GM19240 (cell line): ENCODE measurements around the gene TMEM174.
"Not testable (repeated sequence)": the region's sequence is repeated elsewhere in the genome, so short reads cannot be mapped to it uniquely, and the experiment has no call there.

Experiments
- DNase-seq: peaks from one replicate; pipeline ENCODE4 v3.0.0; 2011; ENCODE audit warnings: low spot score; ENCODE audit not compliant: insufficient read length

TMEM174 gene

DNA sequence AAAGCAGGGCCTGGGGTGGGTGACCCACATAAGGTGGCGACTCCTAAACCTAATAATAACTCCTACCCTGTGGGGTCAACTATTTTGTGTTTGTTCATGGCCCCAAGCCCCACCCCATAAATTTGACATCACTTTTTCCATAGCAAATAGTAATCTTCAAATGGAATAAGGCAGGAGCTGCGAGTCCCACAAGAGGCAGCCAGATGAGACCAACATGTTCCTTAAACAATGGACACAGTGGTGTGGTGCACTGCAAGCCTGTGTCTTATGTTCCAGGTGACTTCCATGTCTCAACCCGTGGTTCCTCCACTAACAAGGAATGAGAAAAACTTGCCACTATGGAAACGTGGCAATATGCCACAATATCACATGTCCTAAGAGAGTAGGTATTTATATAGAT is 20.6 kb downstream of the TMEM174 start:
- no peak for DNase-seq

DNA sequence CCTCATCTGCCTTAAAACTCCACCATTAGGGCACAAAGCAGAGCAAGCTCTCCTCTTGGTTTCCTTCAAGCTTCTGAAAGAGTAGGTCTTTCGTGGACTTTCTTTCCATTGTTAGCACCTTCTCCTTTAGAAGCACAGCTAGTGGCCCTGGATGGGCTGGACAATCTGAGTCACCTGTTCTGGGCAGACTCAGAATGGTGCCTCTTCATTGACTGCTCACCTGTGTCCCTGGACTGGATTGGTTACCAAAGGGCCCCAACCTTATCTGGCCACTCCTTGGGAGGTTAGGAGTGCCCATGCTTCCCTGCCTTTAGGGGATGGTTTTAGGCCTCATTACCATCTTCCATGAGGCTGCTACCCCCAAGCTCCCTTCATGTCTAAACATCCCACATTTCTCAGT is 23.2 kb downstream of the TMEM174 start:
- DNase-seq = no peak

DNA sequence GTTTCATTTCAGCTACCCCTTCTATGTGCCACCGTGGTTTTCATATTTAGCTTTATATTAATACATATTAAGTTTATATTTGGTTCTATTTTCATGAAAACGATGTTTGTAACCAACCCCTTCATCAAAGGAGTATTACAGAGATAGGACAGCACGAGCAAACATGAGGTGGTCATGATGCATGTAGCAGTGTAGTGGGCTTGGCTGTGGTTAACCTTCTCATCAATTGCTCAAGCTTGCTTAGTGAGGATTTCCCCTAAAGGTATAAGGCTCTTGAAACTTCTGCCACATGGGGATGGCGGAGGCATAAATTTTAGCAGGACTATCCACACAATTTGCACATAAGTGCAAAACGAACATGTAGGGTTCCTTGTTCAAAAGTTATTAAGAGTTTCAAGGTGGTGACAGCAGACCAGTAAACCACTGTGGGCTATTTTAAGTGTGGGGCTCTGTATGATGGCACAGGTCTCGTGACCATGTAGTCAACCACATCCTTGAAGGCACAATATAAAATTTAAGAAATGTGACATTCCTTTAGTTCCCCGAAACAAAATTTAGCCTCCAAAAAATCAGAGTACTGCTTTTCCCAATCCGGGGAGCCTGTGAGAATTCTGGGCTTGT is 24.8 kb downstream of the TMEM174 start:
- DNase-seq = no peak

DNA sequence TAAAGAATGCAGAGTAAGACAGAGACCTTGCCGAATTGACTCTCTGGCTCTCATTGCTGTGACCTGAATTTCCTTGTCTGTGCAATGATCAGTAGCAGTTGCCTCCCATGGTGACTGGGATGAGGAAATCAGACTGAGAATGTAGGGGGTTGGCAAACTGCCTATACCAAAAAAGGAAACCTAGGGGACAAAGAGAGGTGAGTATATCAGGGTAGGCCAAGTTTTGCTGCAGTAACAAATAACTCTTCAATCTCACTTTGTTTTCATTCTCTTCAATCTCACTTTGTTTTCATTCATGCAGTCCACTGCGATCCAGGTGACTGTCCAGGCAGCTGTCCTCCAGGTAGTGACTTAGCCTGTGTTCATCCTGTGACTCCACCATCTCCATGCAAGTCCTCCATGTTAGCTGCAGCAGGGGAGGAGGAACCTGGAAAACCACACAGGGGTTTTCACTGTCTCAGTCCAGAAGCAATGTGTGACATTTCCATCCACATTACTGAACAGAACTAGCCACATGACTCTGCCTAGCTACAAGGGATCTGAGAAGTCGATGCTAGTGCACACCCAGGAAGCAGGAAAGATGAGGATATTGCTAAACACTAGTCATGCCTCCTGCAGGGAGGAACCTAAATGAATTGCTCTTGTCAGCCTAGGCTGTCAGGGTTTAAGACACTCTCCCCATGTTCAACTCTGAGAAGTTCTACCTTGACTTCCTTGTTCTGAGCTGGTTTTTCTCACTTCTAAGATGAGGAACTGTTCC is 26.0 kb downstream of the TMEM174 start:
- no peak for DNase-seq

DNA sequence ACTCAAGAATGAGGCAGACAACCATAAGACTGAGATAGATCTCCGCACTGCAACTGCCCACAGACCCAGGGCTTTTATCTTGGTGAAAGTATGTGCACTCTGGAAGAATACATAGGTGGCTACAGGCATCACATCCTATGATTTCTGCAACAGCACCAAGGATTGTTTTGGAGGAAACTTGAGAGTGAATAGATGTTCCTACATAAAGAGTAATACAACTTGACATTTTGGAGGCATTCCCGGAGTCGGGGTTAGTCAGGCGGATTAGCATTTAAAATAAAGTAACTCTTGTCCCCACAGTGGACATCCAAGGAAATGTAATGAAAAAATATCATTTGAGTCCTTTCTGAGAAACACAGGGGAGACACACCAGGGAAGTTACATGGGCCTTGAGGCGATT is 26.7 kb downstream of the TMEM174 start:
- no peak for DNase-seq

DNA sequence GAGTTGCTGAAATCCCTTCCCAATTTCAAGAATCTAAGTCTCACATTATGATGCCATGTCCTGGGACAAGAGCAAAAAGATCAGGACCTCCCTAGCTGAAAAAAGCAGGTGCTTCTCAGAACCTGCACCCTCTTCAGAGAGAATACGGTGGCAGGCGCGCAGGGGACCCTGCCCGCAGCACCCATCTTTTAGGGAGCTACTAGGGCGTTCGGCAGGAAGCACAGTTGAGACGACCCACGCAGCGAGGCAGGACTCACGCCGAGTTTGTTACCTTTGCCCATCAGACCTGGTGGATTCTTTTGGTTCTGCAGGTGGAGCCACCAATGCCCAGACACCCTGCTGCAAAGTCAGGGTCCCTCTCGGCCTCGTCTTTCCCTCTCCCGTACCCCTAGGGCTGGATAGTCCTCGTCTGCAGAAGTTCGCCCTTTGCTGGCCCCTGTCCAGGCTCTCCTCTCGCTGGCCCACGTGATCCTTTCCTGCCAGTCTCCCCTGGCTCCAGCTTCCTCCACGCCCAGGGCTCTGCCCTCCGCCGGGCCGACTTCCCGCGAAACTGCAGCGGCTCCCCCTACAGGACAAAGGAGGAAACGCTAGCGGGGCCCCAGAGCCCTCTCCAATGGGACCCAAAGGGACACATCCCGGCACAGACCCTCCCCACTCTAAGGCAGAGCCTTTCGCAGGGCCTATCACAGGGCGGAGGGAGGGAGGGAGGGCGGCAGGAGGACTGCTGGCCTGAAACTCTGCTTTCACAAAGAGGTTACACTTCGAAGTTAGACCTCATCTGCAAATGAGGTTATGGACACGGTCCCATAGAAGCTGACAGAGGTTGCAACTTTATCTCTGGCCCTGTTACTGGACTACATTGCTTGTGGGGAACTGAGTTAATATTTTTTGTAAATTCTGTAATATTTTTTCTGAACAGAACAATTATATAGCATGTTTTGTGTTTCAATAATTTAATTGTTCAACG is 28.8 kb downstream of the TMEM174 start:
- peak; percentile 28 for DNase-seq

DNA sequence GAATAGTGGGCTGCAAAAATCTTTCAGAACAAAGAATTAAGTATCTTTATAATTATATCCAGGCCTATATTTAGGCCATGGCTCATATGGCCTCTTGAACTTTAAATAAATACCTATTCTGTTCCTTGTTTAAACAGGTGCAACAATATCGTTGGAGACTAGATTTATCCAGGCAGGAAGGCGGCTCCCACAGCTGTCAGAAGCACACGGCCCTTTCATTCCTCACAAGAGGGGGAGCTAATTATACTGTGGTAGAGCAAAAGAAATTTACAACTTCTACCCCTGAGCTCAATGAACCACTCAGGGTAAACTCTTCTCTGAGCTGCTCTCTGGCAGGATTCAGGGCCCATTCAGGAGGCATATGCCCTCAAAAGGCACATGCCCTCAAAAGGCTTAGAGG is 31.3 kb downstream of the TMEM174 start:
- DNase-seq = no peak

DNA sequence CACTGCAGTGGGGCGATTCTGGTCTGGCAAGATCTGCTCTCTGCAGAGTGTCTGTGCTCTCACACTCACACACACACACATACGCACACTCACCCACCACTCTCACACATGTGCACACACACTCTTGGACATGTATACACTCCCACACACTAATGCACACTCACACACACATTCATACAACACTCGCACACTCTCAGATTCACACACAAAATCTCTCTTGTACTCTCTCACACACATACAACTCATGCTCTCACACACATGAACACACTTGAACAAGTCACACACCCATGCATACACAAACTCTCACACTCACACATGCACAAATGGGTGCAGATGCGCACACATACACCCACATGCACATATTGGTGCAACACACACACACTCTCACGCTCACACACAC is 31.7 kb downstream of the TMEM174 start:
- no peak for DNase-seq

DNA sequence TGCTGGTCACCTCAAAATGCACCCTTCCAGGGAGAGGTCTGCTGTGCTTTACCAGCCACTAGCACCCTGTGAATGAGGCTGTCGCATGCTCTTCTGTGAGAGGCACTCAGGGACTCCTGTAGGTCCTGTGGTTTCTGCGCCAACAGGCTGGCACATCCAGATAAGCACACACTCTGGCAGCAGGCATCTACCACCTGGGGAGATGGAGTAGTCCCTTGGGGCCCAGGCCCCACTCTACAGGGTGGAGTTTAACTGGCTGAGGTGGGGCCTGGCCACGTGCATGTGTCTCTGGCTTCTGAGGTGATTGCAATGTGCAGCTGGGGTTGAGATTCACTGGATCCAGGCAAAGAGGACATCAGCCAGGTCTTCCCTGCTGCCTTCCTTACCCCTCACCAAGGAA is 32.3 kb downstream of the TMEM174 start:
- no peak for DNase-seq

DNA sequence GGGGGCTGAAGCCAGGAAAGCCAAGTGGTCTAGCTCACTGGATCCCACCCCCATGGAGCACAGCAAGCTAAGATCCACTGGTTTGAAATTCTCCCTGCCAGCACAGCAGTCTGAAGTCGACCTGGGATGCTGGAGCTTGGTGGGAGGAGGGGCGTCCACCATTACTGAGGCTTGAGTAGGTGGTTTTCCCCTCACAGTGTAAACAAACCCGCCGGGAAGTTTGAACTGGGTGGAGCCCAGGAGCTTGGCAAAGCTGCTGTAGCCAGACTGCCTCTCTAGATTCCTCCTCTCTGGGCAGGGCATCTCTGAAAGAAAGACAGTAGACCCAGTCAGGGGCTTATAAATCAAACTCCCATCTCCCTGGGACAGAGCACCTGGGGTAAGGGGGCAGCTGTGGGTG is 34.2 kb downstream of the TMEM174 start:
- DNase-seq = not testable (repeated sequence)

DNA sequence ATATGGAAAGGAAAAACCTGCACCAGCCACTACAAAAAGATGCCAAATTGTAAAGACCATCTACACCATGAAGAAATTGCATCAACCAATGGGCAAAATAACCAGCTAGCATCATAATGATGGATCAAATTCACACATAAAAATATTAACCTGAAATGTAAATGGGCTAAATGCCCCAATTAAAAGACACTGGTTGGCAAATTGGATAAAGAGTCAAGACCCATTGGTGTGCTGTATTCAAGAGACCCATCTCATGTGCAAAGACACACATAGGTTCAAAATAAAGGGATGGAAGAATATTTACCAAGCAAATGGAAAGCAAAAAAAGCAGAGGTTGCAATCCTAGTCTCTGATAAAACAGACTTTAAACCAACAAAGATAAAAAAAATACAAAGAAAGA is 36.1 kb downstream of the TMEM174 start:
- DNase-seq = not testable (repeated sequence)

DNA sequence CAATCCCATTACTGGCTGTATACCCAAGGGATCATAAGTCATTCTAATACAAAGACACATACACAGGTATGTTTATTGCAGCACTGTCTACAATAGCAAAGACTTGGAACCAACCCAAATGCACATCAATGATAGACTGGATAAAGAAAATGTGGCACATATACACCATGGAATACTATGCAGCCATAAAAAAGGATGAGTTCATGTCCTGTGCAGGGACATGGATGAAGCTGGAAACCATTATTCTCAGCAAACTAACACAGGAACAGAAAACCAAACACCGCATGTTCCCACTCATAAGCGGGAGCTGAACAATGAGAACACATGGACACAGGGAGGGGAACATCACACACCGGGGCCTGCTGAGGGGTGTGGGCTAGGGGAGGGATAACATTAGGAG is 39.7 kb downstream of the TMEM174 start:
- not testable (repeated sequence) for DNase-seq

DNA sequence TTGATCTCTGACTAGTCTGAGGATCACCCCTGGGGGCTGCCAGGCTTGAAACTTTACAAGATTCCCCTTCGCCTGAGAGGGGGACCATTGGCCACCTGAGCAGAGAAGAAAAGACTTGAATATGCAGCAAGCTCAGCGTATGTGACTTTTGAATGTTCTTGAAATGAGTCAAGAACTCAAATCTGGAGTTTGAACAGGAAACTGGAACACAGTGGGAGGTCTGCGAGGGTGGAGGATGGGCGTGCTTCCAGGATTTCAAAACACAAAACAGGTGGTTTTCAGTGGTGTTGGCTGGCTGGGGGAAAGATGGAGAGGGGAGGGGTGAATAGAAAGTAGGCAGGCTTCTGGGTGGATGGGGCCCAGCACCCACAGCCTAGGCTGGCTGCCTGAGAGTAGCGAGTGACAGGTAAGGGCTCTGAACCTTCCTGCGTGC is 40.6 kb downstream of the TMEM174 start:
- no peak for DNase-seq

DNA sequence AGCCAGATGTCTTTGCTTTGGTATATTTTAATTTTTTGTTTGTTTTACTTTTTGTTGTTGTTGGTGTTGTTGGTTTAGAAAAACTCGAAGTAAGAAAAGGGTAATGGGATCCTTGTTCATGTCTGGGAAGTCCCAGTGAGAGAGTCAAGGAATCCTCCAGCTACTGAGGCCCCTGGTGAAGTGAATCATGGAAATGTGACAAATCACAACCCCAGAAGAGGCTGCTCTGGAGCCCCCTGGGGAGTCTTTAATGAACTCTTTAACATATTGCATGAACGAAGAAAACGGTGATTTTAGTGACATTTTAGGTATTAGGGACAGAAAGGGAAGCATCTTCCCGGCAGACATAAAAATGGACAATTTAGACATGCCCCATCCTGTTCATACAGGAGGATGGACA is 41.3 kb downstream of the TMEM174 start:
- no peak for DNase-seq

DNA sequence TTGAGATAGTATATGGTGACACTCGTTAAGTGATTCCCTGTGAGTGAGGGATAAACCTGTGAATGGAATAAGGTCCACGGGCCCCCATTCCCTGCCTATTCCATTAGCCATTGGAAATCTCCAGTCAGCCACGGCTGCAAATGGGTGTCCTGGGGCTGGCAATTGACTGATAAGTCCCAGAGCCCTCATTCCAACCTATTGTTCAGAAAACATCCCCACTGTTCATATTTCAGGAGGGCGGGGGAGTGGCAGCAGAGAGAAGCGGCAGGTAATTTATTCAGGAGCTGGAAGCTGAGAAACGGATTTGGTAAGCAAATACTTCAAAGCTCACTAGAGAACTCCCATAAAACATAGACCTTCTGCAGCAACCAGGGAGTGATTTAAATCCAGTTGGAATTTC is 42.0 kb downstream of the TMEM174 start:
- DNase-seq = no peak

DNA sequence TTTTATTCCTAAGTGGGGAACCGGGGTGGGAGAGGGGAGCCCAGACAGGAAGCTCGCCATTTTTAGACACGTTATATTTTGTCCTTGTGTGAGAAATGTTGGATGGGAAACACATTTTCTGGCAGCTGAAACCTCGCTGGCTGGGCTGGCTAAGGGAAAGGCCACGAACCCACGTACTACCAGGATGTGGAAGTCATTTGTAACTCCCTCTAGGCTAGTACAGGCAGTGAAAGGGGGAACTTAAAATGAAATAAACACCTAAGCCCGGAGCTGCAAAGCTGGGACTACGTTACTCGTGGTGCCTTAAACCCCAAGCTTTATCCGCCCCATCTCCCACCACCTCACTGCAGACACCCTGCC is 42.5 kb downstream of the TMEM174 start:
- DNase-seq = no peak

DNA sequence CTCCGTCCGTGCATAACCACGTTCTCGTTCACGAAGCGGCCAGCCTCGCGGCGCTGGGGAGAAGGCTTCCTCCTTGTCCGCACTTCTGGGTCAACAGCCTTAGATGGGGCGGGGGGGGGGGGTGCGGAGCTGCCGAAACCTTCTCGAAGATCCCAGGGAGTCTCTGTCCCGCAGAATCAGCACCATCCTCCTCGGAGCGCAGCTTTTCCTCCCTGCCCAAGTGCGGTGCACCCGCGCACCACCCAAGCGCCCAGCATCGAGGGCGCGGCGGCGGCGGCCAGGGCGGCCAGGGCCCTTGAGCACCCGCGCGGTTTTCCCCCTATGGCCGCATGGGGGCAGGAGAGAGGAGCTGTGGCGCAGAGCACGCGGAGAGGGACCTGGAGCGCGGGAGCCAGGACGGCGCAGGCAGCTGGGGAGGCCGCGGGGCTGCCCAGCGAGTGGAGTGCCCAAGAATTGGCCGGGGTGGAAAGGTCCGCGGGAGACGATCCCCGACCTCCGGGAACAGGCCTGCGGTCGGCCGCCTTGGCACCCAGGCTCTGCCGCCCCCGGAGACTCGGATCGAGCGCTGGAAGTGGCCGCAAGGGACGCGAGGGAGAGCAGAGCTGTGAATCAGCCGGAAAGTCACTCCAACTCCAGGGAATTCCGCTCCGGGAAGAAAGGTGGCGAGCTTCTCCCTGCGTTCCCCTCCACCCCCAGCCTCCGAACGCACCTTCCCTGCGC is 43.1 kb downstream of the TMEM174 start:
- DNase-seq = peak; percentile 42

DNA sequence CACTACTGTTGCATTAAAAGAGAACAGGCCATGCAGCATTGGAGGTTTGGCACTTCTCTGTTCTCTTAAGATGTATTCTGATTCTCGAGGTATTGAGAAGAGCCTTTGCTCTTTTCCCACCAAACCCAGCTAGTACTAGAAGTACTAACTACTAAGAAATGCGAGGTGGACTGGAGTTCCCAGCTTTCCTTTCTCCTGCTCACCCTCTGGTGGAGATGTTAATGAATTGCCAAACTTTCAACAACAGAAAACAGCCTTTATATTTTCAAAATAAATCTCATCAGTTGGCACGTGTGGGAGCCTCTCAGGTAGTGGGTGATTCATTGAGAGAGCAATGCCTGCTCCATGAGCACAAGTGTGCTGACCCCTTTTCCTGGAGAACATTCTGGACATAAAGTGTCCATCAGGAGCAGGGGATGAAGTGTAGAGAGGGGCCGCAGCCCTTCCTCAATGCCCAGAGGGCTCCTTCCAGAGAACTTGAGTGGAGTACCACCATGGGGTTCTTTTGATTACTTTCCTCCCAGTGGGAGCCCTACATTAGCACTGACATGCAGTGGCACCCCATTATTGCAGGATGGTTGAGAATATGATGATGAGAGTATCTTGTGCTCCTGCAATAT is 45.7 kb downstream of the TMEM174 start:
- DNase-seq = no peak

DNA sequence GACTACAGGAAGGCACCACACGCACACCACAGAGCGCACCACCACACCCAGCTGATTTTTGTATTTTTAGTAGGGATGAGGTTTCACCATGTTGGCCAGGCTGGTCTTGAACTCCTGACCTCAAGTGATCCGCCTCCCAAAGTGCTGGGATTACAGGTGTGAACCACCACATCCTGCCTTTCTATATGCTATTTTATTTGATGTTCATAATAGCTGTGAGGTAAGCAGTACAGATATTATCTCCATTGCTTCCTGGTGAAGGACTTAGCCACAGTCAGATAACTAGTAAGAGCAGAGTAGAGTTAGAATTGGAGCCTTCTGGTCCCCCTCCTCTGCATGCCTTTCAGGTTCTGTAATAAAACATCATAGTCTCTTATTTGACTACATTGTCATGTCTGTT is 46.3 kb downstream of the TMEM174 start:
- not testable (repeated sequence) for DNase-seq

DNA sequence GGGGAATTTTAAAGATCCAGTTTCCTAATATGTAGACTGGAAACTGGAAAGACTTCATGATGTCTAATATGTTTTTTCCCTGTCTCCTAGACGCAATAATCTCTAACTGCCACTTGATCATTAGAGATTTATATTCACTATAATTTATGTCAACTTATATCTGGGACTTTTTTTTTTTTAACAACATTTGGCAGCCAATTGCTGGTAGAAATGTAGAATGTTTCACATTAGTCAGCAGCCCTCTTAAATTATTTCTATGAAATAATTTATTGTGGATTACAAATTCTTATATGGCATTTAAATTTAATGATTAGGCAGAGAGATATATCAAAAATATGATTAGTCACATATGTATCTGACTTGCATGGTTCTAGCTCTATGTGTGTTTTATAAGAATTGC is 48.2 kb downstream of the TMEM174 start:
- DNase-seq = no peak

DNA sequence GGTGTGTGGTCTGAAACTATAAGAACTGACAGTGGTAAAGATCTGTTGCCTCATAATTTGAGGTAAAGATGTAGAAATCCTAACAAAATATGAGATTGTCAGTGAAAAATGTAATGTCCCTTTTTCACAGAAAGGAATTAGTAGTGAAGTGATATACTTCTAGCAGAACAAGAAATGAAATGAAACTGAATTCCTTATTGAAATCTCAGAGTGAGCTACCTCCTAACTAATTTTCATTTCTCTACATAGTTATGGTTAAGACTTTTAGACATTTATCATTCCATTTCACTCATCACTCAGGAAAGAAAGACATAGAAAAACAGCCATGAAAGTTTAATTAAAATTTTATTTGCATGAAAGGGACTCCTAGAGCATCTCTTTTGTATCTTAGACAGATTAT is 48.7 kb downstream of the TMEM174 start:
- no peak for DNase-seq
